ENCODE results near the gene PGLYRP3.
"Not testable (repeated sequence)": the region's sequence is repeated elsewhere in the genome, so short reads cannot be mapped to it uniquely, and the experiment has no call there.

Gene PGLYRP3

DNA sequence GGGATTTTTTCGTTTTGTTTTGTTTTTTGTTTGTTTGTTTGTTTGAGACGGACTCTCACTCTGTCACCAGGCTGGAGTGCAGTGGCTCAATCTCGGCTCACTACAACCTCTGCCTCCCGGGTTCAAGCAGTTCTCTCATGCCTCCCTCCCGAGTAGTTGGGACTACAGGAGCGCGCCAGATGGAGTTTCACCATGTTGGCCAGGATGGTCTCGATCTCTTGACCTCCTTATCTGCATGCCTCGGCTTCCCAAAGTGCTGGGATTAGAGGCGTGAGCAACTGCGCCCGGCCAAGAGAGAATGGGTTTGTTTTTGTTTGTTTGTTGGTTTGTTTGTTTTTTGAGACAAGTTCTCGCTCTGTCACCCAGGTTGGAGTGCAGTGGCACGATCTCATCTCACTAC lies 34.3 kb upstream of the PGLYRP3 start:
- H3K9me3 ChIP-seq (ENCODE audit: control insufficient read depth, insufficient read depth, low read depth, low read length); H3K27ac ChIP-seq (ENCODE audit: low read depth, low read length); H3K4me1 ChIP-seq (ENCODE audit: control insufficient read depth, insufficient read depth, low read length); H3K9ac ChIP-seq (ENCODE audit: low read length); H3K36me3 ChIP-seq (ENCODE audit: control insufficient read depth, insufficient read depth, low read length); H3K4me3 ChIP-seq (ENCODE audit: low read depth, low read length): not testable (repeated sequence)
- H3K27me3 ChIP-seq (ENCODE audit: control insufficient read depth, insufficient read depth, low read length), result peaks cover 29% of the 10 kb centered on the region; the same call in 1 of the 2 replicates

DNA sequence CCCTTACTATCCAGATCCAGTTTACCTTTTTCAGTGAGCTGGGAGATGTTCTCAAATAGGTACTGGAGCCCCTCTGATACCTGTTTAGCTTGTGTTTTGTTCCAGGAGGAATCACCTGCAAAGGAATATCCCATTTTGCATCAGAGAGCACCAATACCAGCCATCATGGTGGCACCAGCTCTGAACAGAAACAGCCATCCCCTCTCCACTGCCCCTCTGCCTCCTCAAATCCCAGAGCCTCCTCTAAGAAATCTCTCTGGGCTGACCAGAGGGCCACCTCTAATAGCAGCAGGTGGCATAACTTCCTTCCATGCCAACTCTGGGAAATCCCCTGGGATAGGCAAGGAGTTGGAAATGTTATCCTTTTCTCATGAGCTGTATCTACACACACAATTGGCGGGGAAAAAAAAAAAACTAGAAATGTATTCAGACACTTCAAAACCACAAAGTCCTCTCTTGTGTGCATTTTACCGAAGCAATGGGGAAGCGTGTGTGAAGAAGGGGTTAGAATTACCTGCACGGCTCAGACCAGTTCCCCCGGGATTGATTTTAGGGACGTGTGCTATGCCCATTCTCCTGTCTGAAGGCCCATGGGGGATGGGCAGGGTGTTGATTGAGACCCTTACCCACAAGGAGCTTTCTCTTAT lies 33.4 kb upstream of the PGLYRP3 start:
- Histone ChIP-seq H3K36me3 (ENCODE audit: control insufficient read depth, insufficient read depth, low read length) (no peaks in the 10 kb centered on the region), H3K27ac (ENCODE audit: low read depth, low read length) (no peak overlapping the region), H3K9me3 (ENCODE audit: control insufficient read depth, insufficient read depth, low read depth, low read length) (no peaks in the 10 kb centered on the region), H3K27me3 (ENCODE audit: control insufficient read depth, insufficient read depth, low read length) (peaks cover 29% of the 10 kb centered on the region; the same call in 1 of the 2 replicates), H3K9ac (ENCODE audit: low read length) (no peak overlapping the region), H3K4me3 (ENCODE audit: low read depth, low read length) (no peak overlapping the region), H3K4me1 (ENCODE audit: control insufficient read depth, insufficient read depth, low read length) (no peaks in the 10 kb centered on the region; the same call in 1 of the 2 replicates)

- Histone ChIP-seq H3K36me3 (ENCODE audit: control insufficient read depth, insufficient read depth, low read length) (no peaks in the 10 kb centered on the region), H3K9me3 (ENCODE audit: control insufficient read depth, insufficient read depth, low read depth, low read length) (no peaks in the 10 kb centered on the region), H3K9ac (ENCODE audit: low read length) (no peak overlapping the region), H3K27me3 (ENCODE audit: control insufficient read depth, insufficient read depth, low read length) (peaks cover 23% of the 10 kb centered on the region; the same call in 1 of the 2 replicates), H3K27ac (ENCODE audit: low read depth, low read length) (no peak overlapping the region), H3K4me1 (ENCODE audit: control insufficient read depth, insufficient read depth, low read length) (no peaks in the 10 kb centered on the region; the same call in 1 of the 2 replicates), H3K4me3 (ENCODE audit: low read depth, low read length) (no peak overlapping the region)
Observed at GRCh38 chr1:153345187-153346076, 32.7 kb upstream of the PGLYRP3 start.

- Histone ChIP-seq H3K4me1 (ENCODE audit: control insufficient read depth, insufficient read depth, low read length) (no peaks in the 10 kb centered on the region; the same call in 1 of the 2 replicates), H3K27me3 (ENCODE audit: control insufficient read depth, insufficient read depth, low read length) (peaks cover 21% of the 10 kb centered on the region), H3K9ac (ENCODE audit: low read length) (no peak overlapping the region), H3K27ac (ENCODE audit: low read depth, low read length) (no peak overlapping the region), H3K4me3 (ENCODE audit: low read depth, low read length) (no peak overlapping the region), H3K36me3 (ENCODE audit: control insufficient read depth, insufficient read depth, low read length) (no peaks in the 10 kb centered on the region), H3K9me3 (ENCODE audit: control insufficient read depth, insufficient read depth, low read depth, low read length) (no peaks in the 10 kb centered on the region)
Observed at GRCh38 chr1:153344718-153345025, 31.9 kb upstream of the PGLYRP3 start.

DNA sequence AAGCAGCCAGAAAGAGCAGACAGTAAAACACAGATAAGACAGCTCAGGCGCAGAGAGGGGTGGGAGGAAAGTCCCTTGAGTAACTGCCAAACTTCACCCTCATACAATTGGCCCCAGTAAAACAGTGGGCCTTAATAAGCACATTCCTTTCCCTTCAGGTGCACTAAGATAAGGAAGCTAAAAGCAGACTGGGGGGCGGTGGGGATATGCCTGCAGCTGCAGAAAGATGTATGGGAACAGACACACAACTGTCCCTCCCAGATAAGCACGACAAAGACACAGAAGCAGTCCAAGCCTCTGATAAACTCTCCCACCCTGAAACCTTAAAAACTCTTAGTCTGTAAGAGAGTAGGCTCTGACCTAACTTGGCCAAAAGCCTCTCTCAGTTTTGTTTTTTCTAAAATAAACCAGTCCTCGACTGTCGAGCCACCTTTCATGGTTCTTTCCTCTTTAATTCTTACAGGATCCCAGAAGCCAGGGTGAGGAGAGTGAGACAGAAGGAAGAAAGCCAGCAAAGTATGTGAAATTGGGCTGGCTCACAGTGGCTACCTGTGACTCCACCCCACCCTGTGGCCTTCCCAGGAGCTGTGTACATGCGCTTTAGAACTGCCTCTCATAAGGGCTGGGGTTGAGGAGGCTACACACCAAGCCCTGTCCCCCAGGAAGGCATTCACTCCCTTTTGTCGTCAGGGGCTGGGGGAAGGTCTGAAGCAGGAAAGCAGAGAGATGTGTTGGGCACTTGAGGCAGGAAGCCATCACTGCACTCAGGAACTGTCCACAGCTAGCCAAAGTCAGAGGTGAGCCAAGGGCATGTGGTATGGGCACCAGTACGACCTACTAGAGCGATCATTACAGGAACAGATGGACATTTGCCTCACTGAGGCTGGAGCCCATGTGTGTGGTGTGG lies 31.3 kb upstream of the PGLYRP3 start:
- Histone ChIP-seq H3K27me3 (ENCODE audit: control insufficient read depth, insufficient read depth, low read length) (peaks cover 17% of the 10 kb centered on the region), H3K27ac (ENCODE audit: low read depth, low read length) (no peak overlapping the region), H3K9me3 (ENCODE audit: control insufficient read depth, insufficient read depth, low read depth, low read length) (no peaks in the 10 kb centered on the region), H3K4me3 (ENCODE audit: low read depth, low read length) (no peak overlapping the region), H3K4me1 (ENCODE audit: control insufficient read depth, insufficient read depth, low read length) (no peaks in the 10 kb centered on the region; the same call in 1 of the 2 replicates), H3K9ac (ENCODE audit: low read length) (no peak overlapping the region), H3K36me3 (ENCODE audit: control insufficient read depth, insufficient read depth, low read length) (no peaks in the 10 kb centered on the region)

DNA sequence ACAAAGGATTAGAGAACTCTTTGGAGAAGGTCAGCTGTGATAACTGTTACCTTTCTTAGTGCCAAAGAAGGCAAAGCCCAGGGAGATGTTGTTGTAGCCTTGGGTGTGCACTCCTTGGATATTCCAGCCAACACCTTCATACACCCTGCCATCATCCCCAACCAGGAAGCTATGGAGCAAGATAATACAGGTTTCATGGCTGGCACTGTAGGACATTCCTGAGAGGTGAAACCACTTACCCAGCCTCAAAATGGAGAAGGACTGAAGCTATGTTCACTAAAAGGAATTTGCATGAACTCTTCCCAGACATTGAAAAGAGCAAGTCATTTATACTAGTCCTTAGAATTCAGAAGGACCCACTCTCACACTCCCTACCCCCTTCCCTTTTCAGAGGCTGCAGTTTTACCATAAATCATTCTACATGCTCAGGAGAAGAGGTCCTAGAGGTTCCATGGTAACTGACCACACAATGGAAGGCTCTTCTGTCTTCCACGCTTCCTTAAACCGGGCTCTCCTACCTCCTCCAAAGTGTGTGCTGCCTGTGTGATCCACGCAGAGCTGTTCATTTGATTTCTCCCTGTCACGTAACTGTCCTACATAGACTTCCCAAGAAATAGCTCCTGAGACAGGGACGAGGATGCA lies 30.4 kb upstream of the PGLYRP3 start:
- no peak overlapping the region for H3K9ac ChIP-seq (ENCODE audit: low read length)
- no peak overlapping the region for H3K4me3 ChIP-seq (ENCODE audit: low read depth, low read length)
- no peaks in the 10 kb centered on the region for H3K9me3 ChIP-seq (ENCODE audit: control insufficient read depth, insufficient read depth, low read depth, low read length)
- H3K4me1 ChIP-seq (ENCODE audit: control insufficient read depth, insufficient read depth, low read length), result no peaks in the 10 kb centered on the region; the same call in 1 of the 2 replicates
- no peak overlapping the region for H3K27ac ChIP-seq (ENCODE audit: low read depth, low read length)
- H3K27me3 ChIP-seq (ENCODE audit: control insufficient read depth, insufficient read depth, low read length), result peaks cover 15% of the 10 kb centered on the region
- H3K36me3 ChIP-seq (ENCODE audit: control insufficient read depth, insufficient read depth, low read length), result no peaks in the 10 kb centered on the region

- no peaks in the 10 kb centered on the region for H3K36me3 ChIP-seq (ENCODE audit: control insufficient read depth, insufficient read depth, low read length)
- no peak overlapping the region for H3K27ac ChIP-seq (ENCODE audit: low read depth, low read length)
- no peak overlapping the region for H3K4me3 ChIP-seq (ENCODE audit: low read depth, low read length)
- H3K9ac ChIP-seq (ENCODE audit: low read length), result no peak overlapping the region
- H3K9me3 ChIP-seq (ENCODE audit: control insufficient read depth, insufficient read depth, low read depth, low read length), result no peaks in the 10 kb centered on the region
- no peaks in the 10 kb centered on the region; the same call in 1 of the 2 replicates for H3K4me1 ChIP-seq (ENCODE audit: control insufficient read depth, insufficient read depth, low read length)
- peaks cover 20% of the 10 kb centered on the region for H3K27me3 ChIP-seq (ENCODE audit: control insufficient read depth, insufficient read depth, low read length)
Observed at GRCh38 chr1:153342178-153342577, 29.4 kb upstream of the PGLYRP3 start.

DNA sequence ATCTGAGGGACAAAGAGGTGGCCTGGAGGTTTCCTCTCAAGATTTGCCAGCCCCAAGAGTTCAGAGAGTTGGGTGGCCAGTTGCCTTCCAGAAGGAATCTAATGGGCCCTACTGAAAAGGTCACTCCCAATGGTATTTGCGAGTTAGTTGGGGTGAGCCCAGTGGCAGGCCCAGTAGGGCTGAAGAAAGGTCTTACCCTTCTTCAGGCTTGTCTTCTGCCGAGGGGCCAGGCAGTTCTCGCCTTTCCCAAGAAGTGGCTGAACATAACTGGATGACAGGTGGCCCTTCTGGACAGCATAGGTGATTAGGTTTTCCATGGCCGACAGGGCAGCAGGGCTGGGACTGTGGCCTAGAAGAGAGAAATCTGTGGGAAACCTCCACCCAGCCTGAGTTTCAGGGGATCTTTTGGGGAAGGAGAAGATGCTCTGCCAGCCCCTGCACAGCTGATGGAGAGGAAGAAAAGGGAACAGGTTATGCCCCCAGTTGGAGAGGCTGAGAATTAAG lies 28.7 kb upstream of the PGLYRP3 start:
- Histone ChIP-seq H3K27ac (ENCODE audit: low read depth, low read length) (no peak overlapping the region), H3K27me3 (ENCODE audit: control insufficient read depth, insufficient read depth, low read length) (peaks cover 20% of the 10 kb centered on the region), H3K4me3 (ENCODE audit: low read depth, low read length) (no peak overlapping the region), H3K9me3 (ENCODE audit: control insufficient read depth, insufficient read depth, low read depth, low read length) (no peaks in the 10 kb centered on the region), H3K4me1 (ENCODE audit: control insufficient read depth, insufficient read depth, low read length) (no peaks in the 10 kb centered on the region; the same call in 1 of the 2 replicates), H3K36me3 (ENCODE audit: control insufficient read depth, insufficient read depth, low read length) (no peaks in the 10 kb centered on the region), H3K9ac (ENCODE audit: low read length) (no peak overlapping the region)

- Histone ChIP-seq H3K4me1 (ENCODE audit: control insufficient read depth, insufficient read depth, low read length) (no peaks in the 10 kb centered on the region; the same call in 1 of the 2 replicates), H3K27ac (ENCODE audit: low read depth, low read length) (no peak overlapping the region), H3K36me3 (ENCODE audit: control insufficient read depth, insufficient read depth, low read length) (no peaks in the 10 kb centered on the region), H3K9me3 (ENCODE audit: control insufficient read depth, insufficient read depth, low read depth, low read length) (no peaks in the 10 kb centered on the region), H3K27me3 (ENCODE audit: control insufficient read depth, insufficient read depth, low read length) (peaks cover 15% of the 10 kb centered on the region), H3K9ac (ENCODE audit: low read length) (no peak overlapping the region), H3K4me3 (ENCODE audit: low read depth, low read length) (no peak overlapping the region)
Observed at GRCh38 chr1:153340356-153340755, 27.6 kb upstream of the PGLYRP3 start.

DNA sequence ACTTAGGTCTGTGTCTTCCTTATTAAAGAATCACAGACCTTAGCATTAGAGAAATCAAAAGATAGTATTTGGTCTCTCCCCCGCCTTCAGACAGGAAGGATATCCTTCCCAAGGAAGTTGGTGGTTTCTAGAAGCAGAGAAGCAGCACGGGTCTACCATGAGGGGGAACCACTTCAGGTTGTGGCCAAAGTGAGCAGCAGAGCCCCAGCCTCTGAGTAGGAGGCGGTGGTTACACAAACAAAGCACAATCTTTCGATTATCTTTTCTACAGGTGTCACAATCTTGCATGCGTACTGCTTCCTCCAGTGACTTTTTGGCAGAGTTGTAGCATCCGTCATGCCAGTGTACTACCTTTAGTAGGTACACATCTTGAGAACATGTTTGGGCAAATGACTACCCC lies 27.1 kb upstream of the PGLYRP3 start:
- H3K9me3 ChIP-seq (ENCODE audit: control insufficient read depth, insufficient read depth, low read depth, low read length), result no peaks in the 10 kb centered on the region
- H3K4me3 ChIP-seq (ENCODE audit: low read depth, low read length), result no peak overlapping the region
- H3K4me1 ChIP-seq (ENCODE audit: control insufficient read depth, insufficient read depth, low read length), result no peaks in the 10 kb centered on the region; the same call in 1 of the 2 replicates
- no peak overlapping the region for H3K9ac ChIP-seq (ENCODE audit: low read length)
- peaks cover 11% of the 10 kb centered on the region for H3K27me3 ChIP-seq (ENCODE audit: control insufficient read depth, insufficient read depth, low read length)
- no peaks in the 10 kb centered on the region for H3K36me3 ChIP-seq (ENCODE audit: control insufficient read depth, insufficient read depth, low read length)
- H3K27ac ChIP-seq (ENCODE audit: low read depth, low read length), result no peak overlapping the region

All from HUES6 (cell line).